DND-41 (cell line): ENCODE data around the gene DSCAML1.

ENCODE experiments used
- EZH2 ChIP-seq: IDR thresholded peaks from 3 replicates; pipeline ENCODE4 v1.6.1; 2012; ENCODE audit warnings: borderline replicate concordance, low read depth, mild to moderate bottlenecking, moderate library complexity, low read length, inconsistent platforms; ENCODE audit not compliant: severe bottlenecking
- TF ChIP-seq, protein P1 (sequence below): IDR thresholded peaks from 2 replicates; pipeline ENCODE4 v1.5.1; 2012; ENCODE audit warnings: borderline replicate concordance, low read length, moderate library complexity, mild to moderate bottlenecking; ENCODE audit not compliant: poor library complexity, severe bottlenecking; ENCODE audit errors: extremely low read depth

DNA sequence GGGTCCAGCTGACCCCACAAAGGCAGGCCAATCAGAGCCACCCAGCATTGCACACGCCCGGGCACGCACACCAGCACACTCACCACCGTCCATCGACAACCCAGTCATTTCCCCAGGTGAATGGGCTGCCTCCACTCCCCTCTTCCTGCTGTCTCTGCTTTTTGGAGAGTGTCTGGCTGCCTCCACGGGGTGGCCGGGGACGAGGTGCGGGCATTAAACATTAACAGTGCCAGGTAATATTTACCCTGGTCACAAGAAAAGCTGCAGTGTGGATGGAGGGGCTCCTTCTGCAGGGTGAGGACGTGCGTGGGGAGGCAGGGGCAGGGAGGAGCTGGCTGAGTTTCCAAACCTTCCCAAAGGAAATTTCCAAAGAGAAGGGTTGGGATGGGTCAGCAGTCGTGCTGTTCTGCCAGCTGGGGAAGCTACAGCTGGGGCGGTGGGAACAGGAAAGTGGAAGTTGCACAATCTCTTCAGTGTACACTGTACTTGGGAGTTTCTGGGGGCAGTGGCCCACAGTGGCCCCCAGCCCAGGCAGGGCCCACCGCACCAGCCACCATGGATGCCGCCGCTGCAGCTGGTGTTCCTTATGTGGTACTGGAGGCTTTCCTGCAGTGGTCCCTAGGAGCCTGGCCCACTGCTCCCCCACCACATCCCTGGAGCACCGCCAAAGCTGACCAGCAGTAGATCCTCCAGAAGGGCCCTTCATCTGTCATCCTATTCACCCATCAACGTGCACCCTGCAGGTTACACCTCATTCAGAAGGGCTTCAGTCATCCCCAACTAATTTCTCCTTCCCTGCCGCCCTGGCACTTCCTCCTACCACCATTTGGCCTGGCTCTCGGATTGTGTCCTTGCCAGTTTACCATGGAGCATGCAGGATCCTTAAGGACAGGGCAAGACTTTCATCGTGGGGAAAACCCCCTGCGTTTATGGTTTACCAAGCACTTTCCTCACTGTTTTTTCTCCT, 27.8 kb upstream of the DSCAML1 start, which contains the start of gene FXYD2:
- TF ChIP-seq, protein P1, sequence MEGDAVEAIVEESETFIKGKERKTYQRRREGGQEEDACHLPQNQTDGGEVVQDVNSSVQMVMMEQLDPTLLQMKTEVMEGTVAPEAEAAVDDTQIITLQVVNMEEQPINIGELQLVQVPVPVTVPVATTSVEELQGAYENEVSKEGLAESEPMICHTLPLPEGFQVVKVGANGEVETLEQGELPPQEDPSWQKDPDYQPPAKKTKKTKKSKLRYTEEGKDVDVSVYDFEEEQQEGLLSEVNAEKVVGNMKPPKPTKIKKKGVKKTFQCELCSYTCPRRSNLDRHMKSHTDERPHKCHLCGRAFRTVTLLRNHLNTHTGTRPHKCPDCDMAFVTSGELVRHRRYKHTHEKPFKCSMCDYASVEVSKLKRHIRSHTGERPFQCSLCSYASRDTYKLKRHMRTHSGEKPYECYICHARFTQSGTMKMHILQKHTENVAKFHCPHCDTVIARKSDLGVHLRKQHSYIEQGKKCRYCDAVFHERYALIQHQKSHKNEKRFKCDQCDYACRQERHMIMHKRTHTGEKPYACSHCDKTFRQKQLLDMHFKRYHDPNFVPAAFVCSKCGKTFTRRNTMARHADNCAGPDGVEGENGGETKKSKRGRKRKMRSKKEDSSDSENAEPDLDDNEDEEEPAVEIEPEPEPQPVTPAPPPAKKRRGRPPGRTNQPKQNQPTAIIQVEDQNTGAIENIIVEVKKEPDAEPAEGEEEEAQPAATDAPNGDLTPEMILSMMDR: no peak
- TF ChIP-seq EZH2: no peak
